Spleen (tissue), 11 donors: Measurements from ENCODE around the gene KLHDC2. TPM values are rescaled to one million over a fixed set of nuclear protein-coding genes. Genes with fewer than 3 reads are reported as not detected.
"Not testable (repeated sequence)": the region's sequence is repeated elsewhere in the genome, so short reads cannot be mapped to it uniquely, and the experiment has no call there.

Experiments
- DNase-seq: peaks from one replicate; pipeline ENCODE4 v3.0.0-alpha.2; 2020
- H3K27ac ChIP-seq, 8 donors: fragments of 200-600 bp; sonication (generic) in 7 of 8; 1 replicate in 4 of 8; 2 replicates in 4 of 8; pipeline versions ENCODE4 v1.5.0 to v1.8.0; 2016 to 2021; ENCODE audit warnings: inconsistent platforms in 4 of 8, mild to moderate bottlenecking in 4 of 8, moderate library complexity in 1 of 8
- H3K27me3 ChIP-seq, 7 donors: fragments of 200-600 bp; sonication (generic) in 6 of 7; replicated peaks in 1 of 7; 1 replicate in 4 of 7; 2 replicates in 3 of 7; pipeline versions ENCODE4 v1.5.0 to v1.8.0; 2016 to 2021; ENCODE audit warnings: inconsistent platforms in 3 of 7, mild to moderate bottlenecking in 1 of 7
- H3K36me3 ChIP-seq, 6 donors: fragments of 200-600 bp; sonication (generic) in 5 of 6; 1 replicate in 4 of 6; 2 replicates in 2 of 6; pipeline versions ENCODE4 v1.5.0 to v1.8.0; 2016 to 2021; ENCODE audit warnings: inconsistent platforms in 2 of 6
- H3K4me1 ChIP-seq, 6 donors: fragments of 200-600 bp; sonication (generic) in 5 of 6; 1 replicate in 3 of 6; 2 replicates in 3 of 6; pipeline versions ENCODE4 v1.5.0 to v1.8.0; 2016 to 2021; ENCODE audit warnings: inconsistent platforms in 3 of 6
- H3K4me3 ChIP-seq, 8 donors: fragments of 200-600 bp; sonication (generic) in 7 of 8; 1 replicate in 4 of 8; 2 replicates in 4 of 8; pipeline versions ENCODE4 v1.5.0 to v1.8.0; 2016 to 2021; ENCODE audit warnings: inconsistent platforms in 4 of 8, mild to moderate bottlenecking in 4 of 8, moderate library complexity in 2 of 8
- H3K9me3 ChIP-seq, 8 donors: fragments of 200-600 bp; sonication (generic) in 7 of 8; 1 replicate in 4 of 8; 2 replicates in 4 of 8; pipeline versions ENCODE4 v1.5.0 to v1.8.0; 2016 to 2021; ENCODE audit warnings: inconsistent platforms in 4 of 8
- POLR2A ChIP-seq, 3 donors: fragments of 450-650 bp; IDR thresholded peaks; one replicate each; pipeline ENCODE4 v1.5.1; 2017; ENCODE audit warnings: antibody characterized with exemption in 3 of 3, mild to moderate bottlenecking in 1 of 3
- POLR2AphosphoS5 ChIP-seq, 3 donors: sonication (generic); formaldehyde crosslinking; IDR thresholded peaks; one replicate each; pipeline ENCODE4 v1.5.1; 2017; ENCODE audit warnings: antibody characterized with exemption in 3 of 3
- WGBS, 5 donors: extraction: QIAGEN DNeasy Blood & Tissue Kit in 3 of 5; methylation state at CpG; one replicate each; pipeline versions ENCODE4 v1.1.5 to v1.1.7; 2013 to 2018; 5-methylcytosine and 5-hydroxymethylcytosine counted together
- intact Hi-C: fragments of 100-400 bp; cut with DNase I; formaldehyde crosslinking; loops from one replicate; pipeline ENCODE4 v1.15.0; 2023; ENCODE audit warnings: low total_unique reads
- polyA plus RNA-seq, 3 donors: library from polyadenylated mRNA; stranded (reverse); fragments of 200-250 nt; gene quantifications; one replicate each; pipeline ENCODE4 v1.2.1, GENCODE V29; 2013
- total RNA-seq, 7 donors: library from RNA; depleted of rRNA in 3 of 7; stranded (reverse); fragments of >200 nt in 3 of 7; fragmentation: NEBNext Ultra II Directional in 4 of 7; extraction: Animal tissue kit (Norgen Biotek cat#: 25700) in 4 of 7; gene quantifications; one replicate each; pipeline versions ENCODE4 v1.1.0 to v1.2.1, GENCODE V29; 2016 to 2021
- TF ChIP-seq, protein P1 (sequence below), 11 experiments: fragments of 200-600 bp in 7 of 11; fragments of 450-650 bp in 4 of 11; sonication (generic) in 4 of 11; IDR thresholded peaks in 8 of 11; conservative IDR thresholded peaks in 3 of 11; 1 replicate in 7 of 11; 2 replicates in 4 of 11; pipeline versions ENCODE4 v1.4.0 to v1.8.0; 2016 to 2021; ENCODE audit warnings: antibody characterized with exemption in 11 of 11, inconsistent platforms in 4 of 11, mild to moderate bottlenecking in 1 of 11
- donor health status: healthy with polysubstance abuse.
- donor health status: DM: no; HTN: no; CAD: no; lungs with moderate emphysema.
- donor health status: DM: no; HTN: no; CAD: no.
- donor health status: Bipolar disorder and iron deficiency.
- donor health status: healthy.
- donor health status: DM: no; HTN: no; CAD: no.
- donor health status: DM: yes; HTN: yes; CAD: no.

Gene KLHDC2
- total and polyA plus RNA-seq, 10 donors: 31.9 to 66.8 (median 44.1) TPM

DNA sequence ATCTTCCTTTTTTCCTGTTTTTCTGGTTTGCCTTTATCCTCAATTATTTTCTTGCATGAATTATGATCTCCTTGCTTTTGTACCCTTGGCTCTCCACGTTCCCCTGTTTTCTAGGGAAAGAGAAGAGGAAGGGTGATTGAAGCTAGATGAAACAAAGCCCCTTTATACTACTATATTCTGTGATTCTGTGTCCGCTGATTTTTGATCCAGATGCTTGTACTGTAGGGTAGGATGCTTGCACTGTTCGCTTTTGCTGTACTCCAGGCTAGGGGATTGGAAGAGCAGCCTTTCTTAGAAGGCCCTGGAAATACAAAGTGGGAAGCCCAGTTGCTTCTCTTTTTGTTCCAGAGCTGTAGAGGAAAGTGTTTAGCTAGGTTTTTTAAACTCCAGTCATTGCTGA is 35.1 kb upstream of the KLHDC2 start:
- H3K27ac ChIP-seq: no peak overlapping the region
- H3K36me3 ChIP-seq: peaks cover 0 to 53% (median 8%) of the 10 kb centered on the region in 6 donors
- WGBS, 5 donors: 89 to 100% (median 91%) methylated on average over 3 of the region's 3 CpGs
- H3K9me3 ChIP-seq: no peaks in the 10 kb centered on the region
- TF ChIP-seq POLR2AphosphoS5 (IDR thresholded peaks at IDR 0.05): no peak
- H3K4me1 ChIP-seq: no peaks in the 10 kb centered on the region
- no peak overlapping the region for H3K4me3 ChIP-seq
- no peaks in the 10 kb centered on the region for H3K27me3 ChIP-seq
- intact Hi-C loops: no loop called here
- DNase-seq: no peak

DNA sequence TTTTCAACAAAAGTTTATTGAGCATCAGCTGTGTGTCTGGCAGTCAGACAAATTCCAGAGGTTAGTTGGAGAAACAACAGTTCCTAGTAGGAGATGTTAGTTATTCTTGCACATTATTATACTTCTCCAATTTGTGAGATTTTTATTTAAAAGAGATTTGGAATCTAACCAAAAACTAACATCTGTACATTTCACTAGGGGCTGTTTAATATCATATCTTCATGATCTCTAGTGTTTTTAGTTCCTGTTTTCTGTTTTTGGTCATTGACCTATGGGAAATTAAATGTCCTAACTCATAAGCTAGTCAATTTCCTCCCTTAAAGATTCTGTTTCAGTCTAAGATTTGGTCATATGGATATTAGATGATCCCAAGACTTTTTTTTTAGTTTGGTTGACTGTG is 34.1 kb upstream of the KLHDC2 start:
- no peak for DNase-seq
- no peaks in the 10 kb centered on the region for H3K4me1 ChIP-seq
- no peaks in the 10 kb centered on the region for H3K27me3 ChIP-seq
- H3K4me3 ChIP-seq: no peak overlapping the region
- intact Hi-C loops: no loop called here
- no peaks in the 10 kb centered on the region for H3K9me3 ChIP-seq
- TF ChIP-seq, protein P1, sequence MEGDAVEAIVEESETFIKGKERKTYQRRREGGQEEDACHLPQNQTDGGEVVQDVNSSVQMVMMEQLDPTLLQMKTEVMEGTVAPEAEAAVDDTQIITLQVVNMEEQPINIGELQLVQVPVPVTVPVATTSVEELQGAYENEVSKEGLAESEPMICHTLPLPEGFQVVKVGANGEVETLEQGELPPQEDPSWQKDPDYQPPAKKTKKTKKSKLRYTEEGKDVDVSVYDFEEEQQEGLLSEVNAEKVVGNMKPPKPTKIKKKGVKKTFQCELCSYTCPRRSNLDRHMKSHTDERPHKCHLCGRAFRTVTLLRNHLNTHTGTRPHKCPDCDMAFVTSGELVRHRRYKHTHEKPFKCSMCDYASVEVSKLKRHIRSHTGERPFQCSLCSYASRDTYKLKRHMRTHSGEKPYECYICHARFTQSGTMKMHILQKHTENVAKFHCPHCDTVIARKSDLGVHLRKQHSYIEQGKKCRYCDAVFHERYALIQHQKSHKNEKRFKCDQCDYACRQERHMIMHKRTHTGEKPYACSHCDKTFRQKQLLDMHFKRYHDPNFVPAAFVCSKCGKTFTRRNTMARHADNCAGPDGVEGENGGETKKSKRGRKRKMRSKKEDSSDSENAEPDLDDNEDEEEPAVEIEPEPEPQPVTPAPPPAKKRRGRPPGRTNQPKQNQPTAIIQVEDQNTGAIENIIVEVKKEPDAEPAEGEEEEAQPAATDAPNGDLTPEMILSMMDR (IDR thresholded peaks at IDR 0.05 in 8 of 11, conservative IDR thresholded peaks at IDR 0.05 in 3 of 11): no peak
- TF ChIP-seq POLR2AphosphoS5 (IDR thresholded peaks at IDR 0.05) (no peak), POLR2A (IDR thresholded peaks at IDR 0.05) (no peak)
- peaks cover 0 to 49% (median 7%) of the 10 kb centered on the region in 6 donors for H3K36me3 ChIP-seq
- H3K27ac ChIP-seq: no peak overlapping the region

DNA sequence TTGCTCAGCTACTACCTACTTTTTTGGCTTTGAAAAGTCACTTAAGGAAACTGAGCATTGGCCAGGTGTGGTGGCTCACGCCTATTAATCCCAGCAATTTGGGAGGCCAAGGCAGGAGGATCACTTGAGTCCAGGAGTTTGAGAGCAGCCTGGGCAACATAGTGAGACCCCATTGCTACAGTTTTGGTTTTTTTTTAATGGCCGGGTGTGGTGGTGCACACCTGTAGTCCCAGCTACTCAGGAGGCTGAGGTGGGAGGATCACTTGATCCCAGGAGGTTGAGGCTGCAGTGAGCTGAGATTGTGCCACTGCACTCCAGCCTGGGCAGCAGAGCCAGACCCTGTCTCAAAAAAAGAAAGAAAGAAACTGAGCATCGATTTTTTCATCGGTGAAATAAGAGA is 32.3 kb upstream of the KLHDC2 start:
- DNase-seq, intact Hi-C loops, H3K9me3 ChIP-seq, H3K27ac ChIP-seq, H3K4me1 ChIP-seq, H3K27me3 ChIP-seq, H3K4me3 ChIP-seq: not testable (repeated sequence)
- WGBS, 5 donors: 81 to 100% (median 98%) methylated on average over 4 of the region's 4 CpGs
- peaks cover 0 to 58% (median 8%) of the 10 kb centered on the region in 6 donors for H3K36me3 ChIP-seq

DNA sequence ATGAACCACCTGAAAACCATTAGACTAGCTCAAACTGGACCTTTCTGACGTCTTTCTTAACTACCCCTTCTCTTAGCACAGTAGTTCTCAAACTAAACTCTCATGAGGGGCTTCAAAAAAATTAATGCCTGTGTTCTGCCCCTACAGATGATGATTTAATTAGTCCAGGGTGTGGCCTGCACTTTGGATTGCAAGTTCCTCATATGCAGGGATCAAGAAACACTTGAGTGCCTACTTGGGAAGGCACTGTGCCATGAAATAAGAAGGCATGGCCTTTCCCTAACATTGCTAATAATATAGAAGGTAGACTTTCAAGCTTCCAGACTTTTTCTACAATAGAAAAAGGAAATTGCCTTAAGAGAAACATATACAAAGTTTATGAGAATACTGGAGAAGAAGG is 22.8 kb upstream of the KLHDC2 start:
- H3K36me3 ChIP-seq: peaks cover 0 to 82% (median 19%) of the 10 kb centered on the region in 6 donors
- H3K4me1 ChIP-seq: no peaks in the 10 kb centered on the region
- H3K27ac ChIP-seq: no peak overlapping the region
- DNase-seq: no peak
- H3K27me3 ChIP-seq: no peaks in the 10 kb centered on the region
- H3K4me3 ChIP-seq: no peak overlapping the region
- WGBS, 5 donors: 90 to 100% (median 94%) methylated on average over 1 of the region's 1 CpG
- intact Hi-C loops: no loop called here
- TF ChIP-seq, protein P1 (IDR thresholded peaks at IDR 0.05 in 8 of 11, conservative IDR thresholded peaks at IDR 0.05 in 3 of 11): no peak
- TF ChIP-seq POLR2AphosphoS5 (IDR thresholded peaks at IDR 0.05) (no peak), POLR2A (IDR thresholded peaks at IDR 0.05) (no peak)
- H3K9me3 ChIP-seq: no peaks in the 10 kb centered on the region

DNA sequence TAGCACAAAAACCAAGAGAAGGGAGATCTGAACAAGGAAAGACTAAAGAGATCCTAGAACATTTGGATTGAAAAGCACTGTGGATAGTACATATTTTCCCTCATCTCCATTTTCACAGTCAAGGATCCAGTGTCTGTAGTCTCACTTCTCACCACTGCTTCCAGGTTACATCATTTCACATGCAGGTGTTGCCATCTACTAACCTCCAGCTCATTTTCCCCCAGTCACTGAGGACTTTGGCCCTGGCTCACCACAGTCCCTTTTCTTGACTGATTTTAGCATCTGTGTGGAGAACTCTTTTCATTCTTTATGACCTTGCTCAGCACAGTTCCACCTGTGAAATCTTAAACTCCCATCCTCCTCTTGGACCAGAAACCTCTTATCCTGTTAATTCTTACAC is 21.5 kb upstream of the KLHDC2 start:
- H3K4me1 ChIP-seq, intact Hi-C loops, H3K9me3 ChIP-seq, H3K4me3 ChIP-seq, H3K27me3 ChIP-seq, DNase-seq, H3K27ac ChIP-seq: not testable (repeated sequence)
- peaks cover 0 to 70% (median 11%) of the 10 kb centered on the region in 6 donors for H3K36me3 ChIP-seq

DNA sequence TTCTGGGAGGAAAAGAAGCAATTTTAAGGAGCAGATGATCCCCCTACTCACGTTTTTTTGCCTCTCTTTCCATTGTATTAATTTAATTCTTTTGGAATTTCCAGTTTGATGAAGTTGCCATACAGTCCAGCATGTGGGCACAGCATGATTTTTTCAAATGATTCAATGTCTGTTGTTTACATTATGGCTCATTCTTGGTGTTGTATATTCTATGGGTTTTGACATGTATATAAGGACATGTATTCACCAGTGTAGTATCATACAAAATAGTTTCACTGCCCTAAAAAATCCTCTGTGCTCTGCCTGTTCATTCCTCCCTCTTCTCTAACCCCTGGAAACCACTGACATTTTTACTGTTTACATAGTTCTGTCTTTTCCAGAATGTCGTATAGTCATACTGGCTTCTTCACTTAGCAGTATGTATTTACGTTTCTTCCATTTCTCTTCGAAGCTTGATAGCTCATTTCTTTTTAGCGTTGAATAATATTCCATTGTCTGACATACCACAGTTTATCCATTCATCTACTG is 13.3 kb upstream of the KLHDC2 start:
- intact Hi-C loops: no loop called here
- Histone ChIP-seq H3K9me3 (no peaks in the 10 kb centered on the region), H3K27ac (no peak overlapping the region), H3K4me3 (no peak overlapping the region), H3K4me1 (no peaks in the 10 kb centered on the region), H3K36me3 (peaks cover 0 to 17% (median 4%) of the 10 kb centered on the region in 6 donors), H3K27me3 (no peaks in the 10 kb centered on the region)
- DNase-seq: no peak
- WGBS, 5 donors: 76 to 93% (median 84%) methylated on average over 5 of the region's 5 CpGs
- TF ChIP-seq POLR2A (IDR thresholded peaks at IDR 0.05) (no peak), POLR2AphosphoS5 (IDR thresholded peaks at IDR 0.05) (no peak)
- TF ChIP-seq, protein P1 (IDR thresholded peaks at IDR 0.05 in 8 of 11, conservative IDR thresholded peaks at IDR 0.05 in 3 of 11): no peak
